GM23338 (cell line): ENCODE data around the gene LYSMD4. TPM values are rescaled to one million over a fixed set of nuclear protein-coding genes. Genes with fewer than 3 reads are reported as not detected.
"Not testable (repeated sequence)": the region's sequence is repeated elsewhere in the genome, so short reads cannot be mapped to it uniquely, and the experiment has no call there.

ENCODE experiments used
- ATAC-seq: fragments of 200-7000 bp; cut with Tn5 transposase; 3 replicates; pipeline ENCODE4 v1.9.1; 2020
- DNase-seq: peaks from one replicate; pipeline ENCODE4 v3.0.0-alpha.2; 2015; ENCODE audit warnings: low spot score
- H2AFZ ChIP-seq: fragments of 200-600 bp; sonication (generic); 2 replicates; pipeline ENCODE4 v1.8.0; 2016; ENCODE audit warnings: antibody characterized with exemption, mild to moderate bottlenecking, moderate library complexity
- H3F3A ChIP-seq: fragments of 200-600 bp; sonication (generic); replicated peaks from 2 replicates; pipeline ENCODE4 v1.8.0; 2017; ENCODE audit warnings: antibody characterized with exemption, mixed run types, low read depth
- H3K27ac ChIP-seq: fragments of 200-600 bp; sonication (generic); 2 replicates; pipeline ENCODE4 v1.6.1; 2016; ENCODE audit warnings: low read depth
- H3K27me3 ChIP-seq: fragments of 200-600 bp; sonication (generic); 2 replicates; pipeline ENCODE4 v1.8.0; 2016; ENCODE audit warnings: mild to moderate bottlenecking, mixed run types, moderate library complexity; ENCODE audit not compliant: insufficient read depth
- H3K36me3 ChIP-seq: fragments of 200-600 bp; sonication (generic); 2 replicates; pipeline ENCODE4 v1.8.0; 2016; ENCODE audit warnings: mild to moderate bottlenecking; ENCODE audit not compliant: insufficient read depth
- H3K4me1 ChIP-seq: fragments of 200-600 bp; sonication (generic); 2 replicates; pipeline ENCODE4 v1.8.0; 2016; ENCODE audit warnings: mild to moderate bottlenecking, moderate library complexity; ENCODE audit not compliant: insufficient read depth
- H3K4me2 ChIP-seq: fragments of 200-600 bp; sonication (generic); 2 replicates; pipeline ENCODE4 v1.7.1; 2017; ENCODE audit warnings: mixed run types
- H3K4me3 ChIP-seq: fragments of 200-600 bp; sonication (generic); 2 replicates; pipeline ENCODE4 v1.6.1; 2016; ENCODE audit warnings: mixed run types
- H3K79me2 ChIP-seq: fragments of 200-600 bp; sonication (generic); replicated peaks from 2 replicates; pipeline ENCODE4 v1.8.0; 2017; ENCODE audit warnings: mild to moderate bottlenecking; ENCODE audit not compliant: insufficient read depth
- H3K9me2 ChIP-seq: fragments of 200-600 bp; sonication (generic); 2 replicates; pipeline ENCODE4 v1.8.0; 2017; ENCODE audit not compliant: insufficient read depth
- H4K20me1 ChIP-seq: fragments of 200-600 bp; sonication (generic); replicated peaks from 2 replicates; pipeline ENCODE4 v1.8.0; 2017; ENCODE audit warnings: mild to moderate bottlenecking; ENCODE audit not compliant: insufficient read depth
- H3K27ac Mint-ChIP-seq: 2 replicates; pipeline ENCODE4 v1.8.0; 2020; ENCODE audit warnings: inconsistent platforms, mild to moderate bottlenecking, moderate library complexity, mixed read lengths
- H3K27me3 Mint-ChIP-seq: 3 replicates; pipeline ENCODE4 v1.8.0; 2022; ENCODE audit warnings: low read depth, mild to moderate bottlenecking, moderate library complexity, mixed read lengths, inconsistent platforms; ENCODE audit not compliant: insufficient read depth, poor library complexity
- H3K36me3 Mint-ChIP-seq: 3 replicates; pipeline ENCODE4 v1.8.0; 2021; ENCODE audit warnings: low read depth, mild to moderate bottlenecking, inconsistent platforms, moderate library complexity, mixed read lengths
- H3K4me1 Mint-ChIP-seq: 3 replicates; pipeline ENCODE4 v1.8.0; 2020; ENCODE audit warnings: mild to moderate bottlenecking, inconsistent platforms, mixed read lengths
- H3K4me3 Mint-ChIP-seq: 3 replicates; pipeline ENCODE4 v1.8.0; 2021; ENCODE audit warnings: moderate library complexity, mild to moderate bottlenecking, inconsistent platforms, mixed read lengths
- H3K9me3 Mint-ChIP-seq: 3 replicates; pipeline ENCODE4 v1.8.0; 2020; ENCODE audit warnings: moderate library complexity, mild to moderate bottlenecking, inconsistent platforms, mixed read lengths
- CREB1 ChIP-seq: fragments of 250-450 bp; sonication (Bioruptor Pico); IDR thresholded peaks from 2 replicates; pipeline ENCODE4 v1.5.0; 2020; ENCODE audit warnings: low read depth, mild to moderate bottlenecking, moderate library complexity
- CTCF ChIP-seq, 2 experiments: fragments of 200-600 bp in 1 of 2; sonication (generic) in 1 of 2; conservative IDR thresholded peaks; 2 replicates each; pipeline versions ENCODE4 v1.5.1 to v1.6.1; 2016 to 2017; ENCODE audit warnings: antibody characterized with exemption in 2 of 2, low read depth in 2 of 2, mild to moderate bottlenecking in 2 of 2, moderate library complexity in 1 of 2
- ETS1 ChIP-seq: IDR thresholded peaks from 2 replicates; pipeline ENCODE4 v1.6.1; 2016; ENCODE audit warnings: antibody characterized with exemption
- EZH2 ChIP-seq: fragments of 200-600 bp; sonication (generic); IDR thresholded peaks from one replicate; pipeline ENCODE4 v1.8.0; 2017; ENCODE audit warnings: antibody characterized with exemption, mild to moderate bottlenecking, low read depth; ENCODE audit not compliant: unreplicated experiment
- EZH2phosphoT487 ChIP-seq: fragments of 200-600 bp; sonication (generic); IDR thresholded peaks from one replicate; pipeline ENCODE4 v1.8.1; 2018; ENCODE audit warnings: antibody characterized with exemption; ENCODE audit not compliant: unreplicated experiment
- JUNB ChIP-seq: IDR thresholded peaks from one replicate; pipeline ENCODE4 v1.6.1; 2016; ENCODE audit warnings: antibody characterized with exemption; ENCODE audit not compliant: unreplicated experiment
- NANOG ChIP-seq: IDR thresholded peaks from 2 replicates; pipeline ENCODE4 v1.6.1; 2016; ENCODE audit warnings: antibody characterized with exemption, borderline replicate concordance
- POLR2AphosphoS5 ChIP-seq: IDR thresholded peaks from 2 replicates; pipeline ENCODE4 v1.6.1; 2016; ENCODE audit warnings: antibody characterized with exemption, low read depth
- REST ChIP-seq: IDR thresholded peaks from one replicate; pipeline ENCODE4 v1.6.1; 2018; ENCODE audit warnings: antibody characterized with exemption; ENCODE audit not compliant: unreplicated experiment
- STAT1 ChIP-seq: IDR thresholded peaks from one replicate; pipeline ENCODE4 v1.6.1; 2016; ENCODE audit warnings: antibody characterized with exemption; ENCODE audit not compliant: unreplicated experiment
- ZNF114 ChIP-seq: fragments of 250-450 bp; sonication (Bioruptor Pico); IDR thresholded peaks from 2 replicates; pipeline ENCODE4 v1.5.0; 2020; ENCODE audit warnings: mild to moderate bottlenecking, moderate library complexity
- ZNF331 ChIP-seq: fragments of 250-450 bp; sonication (Bioruptor Pico); IDR thresholded peaks from 2 replicates; pipeline ENCODE4 v1.5.0; 2020; ENCODE audit warnings: low read depth, mild to moderate bottlenecking, moderate library complexity
- polyA plus RNA-seq: library from polyadenylated mRNA; unstranded; fragments of >200 nt; fragmentation: Nextera tagmentation; extraction: Ambion mirVana; gene quantifications from 2 replicates; pipeline ENCODE4 v1.2.1, GENCODE V29; 2016
- total RNA-seq: library from RNA; depleted of rRNA; stranded (reverse); fragments of >200 nt; shearing (Covaris generic); gene quantifications from 2 replicates; pipeline ENCODE4 v1.2.3, GENCODE V29; 2014

Gene LYSMD4
- total and polyA plus RNA-seq, 2 experiments from 2014 or later = 7.5 to 23.8 TPM

GRCh38 chr15:99734575-99734974 is 1.3 kb upstream of the LYSMD4 start:
- peaks cover 6% of the 10 kb centered on the region for H3K79me2 ChIP-seq
- Mint-ChIP-seq H3K9me3 (no peaks in the 10 kb centered on the region), H3K27me3 (peaks cover 8% of the 10 kb centered on the region), H3K27ac (no peak overlapping the region), H3K4me1 (peaks cover 26% of the 10 kb centered on the region), H3K4me3 (peak overlapping the region; percentile 24; the same call in 1 of the 3 replicates), H3K36me3 (peaks cover 5% of the 10 kb centered on the region; the same call in 1 of the 3 replicates)
- peaks cover 23% of the 10 kb centered on the region for H3K4me1 ChIP-seq
- peaks cover 9% of the 10 kb centered on the region for H3K27me3 ChIP-seq
- DNase-seq (no peak), ATAC-seq (no peak)
- H2AFZ ChIP-seq = no peak overlapping the region
- 0 out of 2 replicates have a peak, but pooled peaks cover 3% of the 10 kb centered on the region for H3K36me3 ChIP-seq
- H3K27ac ChIP-seq = no peak overlapping the region
- no peaks in the 10 kb centered on the region for H3K9me2 ChIP-seq
- TF ChIP-seq EZH2 (no peak), EZH2phosphoT487 (no peak), ETS1 (no peak)
- H4K20me1 ChIP-seq = no peaks in the 10 kb centered on the region; the same call in 1 of the 2 replicates
- H3K4me2 ChIP-seq = no peak overlapping the region
- H3K4me3 ChIP-seq = no peak overlapping the region
- 0 out of 2 replicates have a peak, but pooled peaks cover 3% of the 10 kb centered on the region for H3F3A ChIP-seq

GRCh38 chr15:99734040-99734291 is 729 bp upstream of the LYSMD4 start:
- H3F3A ChIP-seq, H3K9me2 ChIP-seq, H3K27me3 ChIP-seq, H3K27me3 Mint-ChIP-seq, H3K36me3 ChIP-seq, H3K9me3 Mint-ChIP-seq, H3K36me3 Mint-ChIP-seq, DNase-seq, H4K20me1 ChIP-seq, H3K79me2 ChIP-seq, ATAC-seq: not testable (repeated sequence)
- H3K4me2 ChIP-seq = peak overlapping the region; percentile 84
- H3K4me3 Mint-ChIP-seq = peak overlapping the region; percentile 76
- peak overlapping the region; percentile 94 for H2AFZ ChIP-seq
- H3K4me3 ChIP-seq = peak overlapping the region; percentile 80
- peaks cover 26% of the 10 kb centered on the region for H3K4me1 Mint-ChIP-seq
- H3K27ac ChIP-seq = peak overlapping the region; percentile 98
- peak overlapping the region; percentile 92 for H3K27ac Mint-ChIP-seq
- H3K4me1 ChIP-seq = peaks cover 23% of the 10 kb centered on the region

GRCh38 chr15:99732751-99733267 is 428 bp downstream of the LYSMD4 start:
- Mint-ChIP-seq H3K4me3 (peak overlapping the region; percentile 82), H3K9me3 (no peaks in the 10 kb centered on the region), H3K4me1 (peaks cover 26% of the 10 kb centered on the region), H3K27ac (no peak overlapping the region), H3K27me3 (peaks cover 8% of the 10 kb centered on the region), H3K36me3 (peaks cover 15% of the 10 kb centered on the region; the same call in 2 of the 3 replicates)
- ATAC-seq = peak; percentile 18
- peak overlapping the region; percentile 98 for H3K4me2 ChIP-seq
- DNase-seq = peak; percentile 59
- no peaks in the 10 kb centered on the region; the same call in none of the 2 replicates for H4K20me1 ChIP-seq
- 0 out of 2 replicates have a peak, but pooled peaks cover 3% of the 10 kb centered on the region for H3F3A ChIP-seq
- no peaks in the 10 kb centered on the region for H3K9me2 ChIP-seq
- H2AFZ ChIP-seq = no peak overlapping the region; the same call in 1 of the 2 replicates
- H3K36me3 ChIP-seq = 0 out of 2 replicates have a peak, but pooled peaks cover 3% of the 10 kb centered on the region
- no peak overlapping the region for H3K27ac ChIP-seq
- peaks cover 6% of the 10 kb centered on the region for H3K79me2 ChIP-seq
- peaks cover 9% of the 10 kb centered on the region for H3K27me3 ChIP-seq
- peaks cover 23% of the 10 kb centered on the region for H3K4me1 ChIP-seq
- peak overlapping the region; percentile 80 for H3K4me3 ChIP-seq
- TF ChIP-seq NANOG = no peak
- no peak for TF ChIP-seq CTCF (conservative IDR thresholded peaks at IDR 0.05; ENCODE audit: low read depth in 2 of 2)
- no peak for TF ChIP-seq ETS1
- no peak for TF ChIP-seq EZH2
- no peak for TF ChIP-seq ZNF114 (CRISPR knock-in tag)
- no peak for TF ChIP-seq STAT1
- no peak for TF ChIP-seq CREB1 (CRISPR knock-in tag)
- TF ChIP-seq ZNF331 (CRISPR knock-in tag) = no peak
- TF ChIP-seq REST = no peak
- TF ChIP-seq POLR2AphosphoS5 = no peak
- TF ChIP-seq JUNB = no peak
- TF ChIP-seq EZH2phosphoT487 = no peak
